ENCODE measurements around the gene COL4A5.

Gene COL4A5

DNA sequence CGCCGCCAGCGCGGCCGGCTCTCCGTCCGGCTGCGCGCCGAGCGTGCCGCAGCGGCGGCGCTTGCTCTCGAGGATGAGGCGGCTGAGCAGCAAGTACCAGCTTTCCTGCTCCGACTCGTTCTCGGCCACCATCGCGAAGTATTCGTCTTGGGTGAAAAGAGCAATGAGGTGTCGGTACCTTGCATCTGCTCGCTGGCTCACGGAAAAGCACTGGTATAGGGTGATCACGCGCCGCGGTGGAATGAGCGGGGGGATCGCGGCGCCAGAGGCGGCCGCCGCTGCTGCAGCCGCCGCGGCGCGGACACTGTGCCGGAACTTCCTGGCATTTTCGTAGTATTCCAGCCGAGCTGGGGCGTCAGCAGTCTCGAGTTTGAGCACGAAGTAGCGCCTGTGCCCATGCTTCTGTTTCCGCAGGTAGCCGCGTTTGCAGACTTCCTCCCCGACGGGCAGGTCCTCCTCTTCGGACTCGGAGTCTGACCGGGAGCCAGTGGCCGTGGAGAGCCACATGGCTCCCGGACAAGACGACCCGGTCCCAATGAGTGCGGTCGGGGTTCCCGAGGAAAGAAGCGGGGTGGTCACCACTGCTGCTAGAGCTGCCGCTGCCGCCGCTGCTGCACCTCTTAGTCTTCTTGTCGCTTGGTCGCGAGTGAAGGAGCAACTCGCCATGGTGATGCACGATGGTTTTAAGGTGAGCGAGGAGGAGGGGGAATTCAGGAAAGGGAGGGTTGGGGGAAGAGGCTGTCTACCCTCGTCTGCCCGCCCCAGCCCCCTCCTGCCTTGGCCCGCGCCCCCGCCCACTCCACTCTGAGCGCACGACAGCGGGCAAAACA is 296.3 kb downstream of the COL4A5 start:
- TF ChIP-seq, protein P1, sequence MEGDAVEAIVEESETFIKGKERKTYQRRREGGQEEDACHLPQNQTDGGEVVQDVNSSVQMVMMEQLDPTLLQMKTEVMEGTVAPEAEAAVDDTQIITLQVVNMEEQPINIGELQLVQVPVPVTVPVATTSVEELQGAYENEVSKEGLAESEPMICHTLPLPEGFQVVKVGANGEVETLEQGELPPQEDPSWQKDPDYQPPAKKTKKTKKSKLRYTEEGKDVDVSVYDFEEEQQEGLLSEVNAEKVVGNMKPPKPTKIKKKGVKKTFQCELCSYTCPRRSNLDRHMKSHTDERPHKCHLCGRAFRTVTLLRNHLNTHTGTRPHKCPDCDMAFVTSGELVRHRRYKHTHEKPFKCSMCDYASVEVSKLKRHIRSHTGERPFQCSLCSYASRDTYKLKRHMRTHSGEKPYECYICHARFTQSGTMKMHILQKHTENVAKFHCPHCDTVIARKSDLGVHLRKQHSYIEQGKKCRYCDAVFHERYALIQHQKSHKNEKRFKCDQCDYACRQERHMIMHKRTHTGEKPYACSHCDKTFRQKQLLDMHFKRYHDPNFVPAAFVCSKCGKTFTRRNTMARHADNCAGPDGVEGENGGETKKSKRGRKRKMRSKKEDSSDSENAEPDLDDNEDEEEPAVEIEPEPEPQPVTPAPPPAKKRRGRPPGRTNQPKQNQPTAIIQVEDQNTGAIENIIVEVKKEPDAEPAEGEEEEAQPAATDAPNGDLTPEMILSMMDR (IDR thresholded peaks at IDR 0.05; ENCODE audit: low read length, missing control alignments): no peak
- DNase-seq (ENCODE audit: low read depth): peak; percentile 3
- peak overlapping the region; percentile 47 for H3K4me3 ChIP-seq (replicated peaks; ENCODE audit: low read depth, low read length)

DNA sequence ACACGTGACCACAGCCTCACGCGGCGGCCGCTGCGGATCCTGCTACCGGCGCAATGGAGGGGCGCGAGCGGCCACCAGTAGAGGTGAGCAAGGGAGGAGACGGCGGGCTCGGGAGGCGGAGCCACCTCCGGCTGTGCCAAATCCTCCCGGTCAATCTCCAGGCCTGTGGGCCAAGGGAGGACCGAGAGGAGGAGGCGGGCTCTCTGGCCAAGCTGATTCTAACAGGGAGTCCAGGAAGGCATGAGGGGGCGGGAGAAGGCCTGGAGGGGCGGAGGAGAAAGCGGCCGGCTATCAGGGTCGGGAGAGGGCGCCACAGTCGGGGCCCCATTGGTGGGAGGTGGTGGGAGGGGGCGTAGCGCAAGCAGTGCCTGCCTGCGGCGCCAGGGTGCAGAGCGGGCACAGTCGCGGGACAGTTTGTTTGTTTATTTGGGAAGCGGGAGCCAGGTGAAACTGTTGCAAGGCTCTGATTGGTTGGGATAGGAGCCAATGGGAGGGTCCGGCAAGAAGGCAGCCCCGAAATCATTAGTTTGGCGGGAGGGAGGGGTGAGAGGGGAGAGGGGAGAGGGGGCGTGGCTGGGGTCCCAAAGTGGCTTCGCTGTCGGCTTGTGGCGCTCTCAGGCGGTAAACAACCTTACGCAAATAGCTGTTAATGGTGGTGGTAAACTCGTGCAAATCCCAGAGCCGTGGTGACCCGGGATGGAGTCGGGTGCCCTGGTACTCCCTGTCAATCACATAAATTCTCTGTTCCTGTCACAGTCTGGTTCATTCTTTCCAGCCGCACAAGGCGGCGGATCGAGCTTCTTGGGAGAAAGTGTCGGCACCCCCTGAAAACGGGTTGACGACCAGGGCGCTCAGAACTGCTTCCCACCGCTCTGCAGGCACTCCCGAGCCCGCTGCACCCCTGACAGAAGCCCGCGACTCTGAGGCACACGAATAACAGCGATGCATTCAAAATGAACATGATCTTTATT is 297.2 kb downstream of the COL4A5 start, which contains the start of gene IRS4:
Gene IRS4, minus strand, starts transcription at position 55 of the 971 bp plus-strand sequence.
- H3K4me3 ChIP-seq (replicated peaks; ENCODE audit: low read depth, low read length): peak within 1 kb of the TSS; percentile 47
- DNase-seq (ENCODE audit: low read depth): peak; percentile 11
- TF ChIP-seq, protein P1 (IDR thresholded peaks at IDR 0.05; ENCODE audit: low read length, missing control alignments): no peak

DNA sequence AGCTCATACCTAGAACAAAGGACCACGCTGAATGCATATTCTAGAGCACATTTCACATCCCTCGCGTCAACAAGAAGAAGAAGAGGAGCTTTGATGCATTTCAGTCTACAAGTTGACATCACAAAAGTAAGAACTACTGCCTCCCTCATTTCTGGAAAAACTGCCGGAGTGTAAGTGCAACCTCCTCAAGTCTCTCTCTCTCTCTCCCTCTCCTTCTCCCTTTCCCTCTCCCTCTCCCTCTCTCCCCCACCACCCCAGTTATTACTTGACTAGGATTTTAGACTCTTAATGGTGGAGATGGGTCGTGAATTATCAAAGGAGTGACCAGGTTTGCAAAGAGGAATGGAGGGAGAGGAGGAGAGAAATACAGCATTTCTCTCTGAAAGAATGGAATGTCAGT is 298.1 kb downstream of the COL4A5 start:
- no peak overlapping the region for H3K4me3 ChIP-seq (replicated peaks; ENCODE audit: low read depth, low read length)
- TF ChIP-seq, protein P1 (IDR thresholded peaks at IDR 0.05; ENCODE audit: low read length, missing control alignments): no peak
- DNase-seq (ENCODE audit: low read depth): no peak

DNA sequence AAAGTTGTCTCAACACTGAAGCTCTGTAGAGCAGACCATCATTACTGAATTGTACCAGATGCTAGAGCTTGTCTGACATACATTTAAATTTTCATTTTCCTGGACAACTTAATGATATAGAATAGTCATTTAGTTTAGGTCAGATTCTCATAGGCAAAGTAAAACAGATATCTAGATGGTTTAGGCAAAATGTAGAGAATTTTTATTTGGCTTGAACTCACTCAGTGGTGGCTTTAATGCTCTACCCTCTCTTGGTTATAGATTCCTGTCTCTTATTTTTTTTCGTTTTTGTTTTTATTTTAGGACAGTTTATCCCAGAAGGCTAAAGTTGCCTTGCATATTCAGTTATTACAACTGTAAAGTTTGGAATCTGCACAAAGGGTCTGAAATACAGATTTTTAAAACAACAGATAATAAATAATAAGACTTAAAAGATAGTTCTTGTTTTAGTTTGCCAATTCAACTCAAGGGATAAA is 300.7 kb downstream of the COL4A5 start:
- TF ChIP-seq, protein P1 (IDR thresholded peaks at IDR 0.05; ENCODE audit: low read length, missing control alignments): no peak
- no peak overlapping the region for H3K4me3 ChIP-seq (replicated peaks; ENCODE audit: low read depth, low read length)
- DNase-seq (ENCODE audit: low read depth): no peak

All from fibroblast of pulmonary artery (primary cell).